KOPT-K1 (cell line): ENCODE measurements around the gene CHIT1.

Source experiments
- H3K27ac ChIP-seq: fragments of 200-600 bp; sonication (generic); 2 replicates; pipeline ENCODE4 v1.5.1; 2016; ENCODE audit warnings: antibody characterized with exemption, mild to moderate bottlenecking, low read depth, low read length; ENCODE audit not compliant: poor library complexity, severe bottlenecking
- H3K36me3 ChIP-seq: fragments of 200-600 bp; sonication (generic); 2 replicates; pipeline ENCODE4 v1.5.1; 2017; ENCODE audit warnings: antibody characterized with exemption, mild to moderate bottlenecking, low read length, moderate library complexity; ENCODE audit not compliant: insufficient read depth
- H3K9me3 ChIP-seq: fragments of 200-600 bp; sonication (generic); 2 replicates; pipeline ENCODE4 v1.5.1; 2017; ENCODE audit warnings: antibody characterized with exemption, low read length, mild to moderate bottlenecking; ENCODE audit not compliant: insufficient read depth, poor library complexity, severe bottlenecking

CHIT1 gene

DNA sequence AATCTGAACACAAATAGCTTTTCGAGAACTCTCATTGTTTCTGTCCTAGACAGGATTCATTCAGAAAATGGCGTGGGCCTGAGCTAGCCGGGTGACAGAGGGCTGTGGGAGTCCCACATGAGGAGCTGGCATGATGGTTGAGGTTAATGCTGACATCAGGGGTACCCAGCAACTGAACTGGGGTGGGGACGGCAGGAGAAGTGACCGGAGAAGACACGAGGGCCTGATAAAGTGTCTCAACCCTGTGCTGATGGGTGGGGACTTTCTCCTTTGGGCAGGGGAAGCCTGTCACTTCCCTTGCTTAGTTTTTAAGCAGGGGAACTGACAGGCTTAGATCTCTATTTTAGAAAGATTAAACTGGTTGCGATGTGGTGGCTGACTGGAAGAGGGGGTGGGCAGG lies 14.6 kb downstream of the CHIT1 start:
- no peaks in the 10 kb centered on the region for H3K36me3 ChIP-seq
- no peaks in the 10 kb centered on the region for H3K9me3 ChIP-seq
- H3K27ac ChIP-seq = no peak overlapping the region

DNA sequence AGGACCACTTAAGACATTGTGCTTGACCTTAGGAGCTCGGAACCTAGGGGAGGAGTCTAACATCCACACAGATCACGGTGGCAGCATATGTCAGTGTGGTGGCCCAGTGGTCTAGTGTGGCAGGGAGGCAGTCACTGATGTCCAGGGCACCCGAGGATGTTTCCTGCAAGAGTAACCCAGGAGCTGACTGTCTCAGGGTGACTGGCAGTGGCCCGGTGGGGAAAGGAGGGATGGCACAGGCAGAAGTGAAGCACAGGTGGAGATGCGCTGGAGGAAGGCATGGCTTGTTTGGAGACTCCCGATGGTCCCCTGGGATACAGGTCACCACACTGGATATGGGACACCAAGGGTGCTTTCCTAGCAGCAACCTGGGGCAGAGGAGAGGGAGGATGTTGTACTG lies 16.3 kb downstream of the CHIT1 start:
- Histone ChIP-seq H3K36me3 (no peaks in the 10 kb centered on the region), H3K9me3 (no peaks in the 10 kb centered on the region), H3K27ac (no peak overlapping the region)

DNA sequence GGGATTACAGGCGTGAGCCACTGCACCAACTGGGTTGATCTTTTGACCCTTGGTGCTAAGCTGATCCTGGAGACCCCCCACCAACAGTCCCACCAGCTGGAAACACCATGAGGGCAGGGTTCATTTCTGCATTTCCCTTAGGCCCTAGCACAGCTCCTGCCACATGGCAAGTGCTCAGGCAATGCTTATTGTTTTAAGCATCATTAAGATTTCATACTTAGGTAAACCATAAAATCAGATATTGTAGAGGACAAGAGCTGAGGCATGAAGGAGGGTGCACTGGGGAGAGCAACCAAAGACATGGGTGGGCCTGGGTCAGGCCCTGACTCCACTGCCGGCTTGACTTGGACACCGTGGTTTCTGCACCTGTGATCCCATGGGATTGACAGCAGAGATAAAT lies 17.7 kb downstream of the CHIT1 start:
- Histone ChIP-seq H3K36me3 (no peaks in the 10 kb centered on the region), H3K9me3 (no peaks in the 10 kb centered on the region), H3K27ac (no peak overlapping the region)

DNA sequence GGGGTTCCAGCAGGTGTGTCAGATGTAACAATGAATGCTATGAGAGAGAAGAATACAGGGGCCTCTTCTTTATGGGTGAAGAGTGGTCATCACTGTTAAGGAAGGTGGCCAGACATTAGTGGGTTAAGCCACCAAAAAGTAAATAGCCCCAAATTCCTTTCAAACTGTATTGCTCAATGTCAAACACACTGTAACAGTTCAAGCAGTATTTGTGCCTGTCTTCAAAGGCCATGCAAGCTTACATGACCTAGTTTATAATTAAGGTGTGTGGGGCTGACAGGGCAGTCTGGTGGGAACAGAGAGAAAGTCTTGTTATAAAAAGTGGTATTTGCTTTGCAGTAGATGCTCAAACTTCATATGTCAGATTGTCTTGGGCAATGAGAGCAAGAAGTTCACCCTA lies 18.5 kb downstream of the CHIT1 start:
- H3K27ac ChIP-seq = no peak overlapping the region
- H3K36me3 ChIP-seq = no peaks in the 10 kb centered on the region
- H3K9me3 ChIP-seq = no peaks in the 10 kb centered on the region

DNA sequence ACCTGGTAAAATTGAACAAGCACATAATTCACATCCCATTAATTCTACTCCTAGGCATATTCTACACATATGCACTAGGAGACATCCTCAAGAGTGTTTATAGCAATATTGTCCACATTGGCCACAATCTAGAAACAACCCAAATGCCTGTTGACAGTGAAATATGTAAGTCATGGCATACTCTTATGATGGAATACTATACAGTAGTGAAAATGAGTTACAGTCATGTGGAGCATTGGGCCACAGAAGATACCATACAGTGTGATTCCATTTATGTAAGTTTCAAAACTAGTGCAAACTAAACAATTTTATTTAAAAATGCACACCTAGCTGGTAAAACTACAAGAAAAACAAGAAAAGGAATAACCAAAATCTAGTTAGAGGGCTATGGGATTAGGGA lies 19.1 kb downstream of the CHIT1 start:
- Histone ChIP-seq H3K36me3 (no peaks in the 10 kb centered on the region), H3K9me3 (no peaks in the 10 kb centered on the region), H3K27ac (no peak overlapping the region)

DNA sequence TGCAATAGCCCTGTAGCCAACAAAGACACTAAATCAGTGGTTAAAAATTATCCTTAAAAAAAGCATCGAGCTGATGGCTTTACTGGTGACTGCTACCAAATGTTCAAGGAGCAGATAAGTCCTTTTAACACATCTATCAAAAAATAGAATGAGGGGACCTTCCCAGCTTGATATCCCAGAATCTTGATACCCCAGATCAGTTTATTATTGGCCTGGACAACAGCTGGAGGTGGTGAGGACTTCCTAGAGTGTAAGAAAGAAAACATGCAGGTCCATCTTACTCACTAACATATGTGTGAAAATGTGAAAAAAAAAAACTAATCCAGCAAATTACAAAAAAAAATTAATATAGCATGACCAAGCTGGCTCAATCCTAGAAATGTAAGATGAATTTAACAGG lies 21.3 kb downstream of the CHIT1 start:
- Histone ChIP-seq H3K36me3 (no peaks in the 10 kb centered on the region), H3K9me3 (no peaks in the 10 kb centered on the region), H3K27ac (no peak overlapping the region)

DNA sequence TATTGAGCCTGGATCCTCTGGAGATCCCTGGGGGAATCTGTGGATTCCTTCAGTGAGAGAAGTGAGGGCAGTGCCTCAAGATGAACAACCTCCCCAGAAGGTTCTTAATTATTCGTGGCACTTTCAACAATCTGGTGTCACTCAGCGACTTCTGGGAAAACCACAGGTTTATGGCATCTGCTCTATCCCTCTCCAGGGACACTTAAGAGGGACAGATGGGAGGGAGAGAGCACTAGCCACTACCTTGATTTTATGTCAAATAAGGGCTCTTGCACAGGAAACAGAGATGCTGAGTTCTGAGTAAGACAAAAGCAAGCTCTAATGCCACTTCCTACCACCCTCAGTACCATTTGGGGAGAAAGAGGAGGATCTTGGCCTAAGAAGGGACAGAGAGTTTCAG lies 21.7 kb downstream of the CHIT1 start:
- Histone ChIP-seq H3K36me3 (no peaks in the 10 kb centered on the region), H3K9me3 (no peaks in the 10 kb centered on the region), H3K27ac (no peak overlapping the region)

DNA sequence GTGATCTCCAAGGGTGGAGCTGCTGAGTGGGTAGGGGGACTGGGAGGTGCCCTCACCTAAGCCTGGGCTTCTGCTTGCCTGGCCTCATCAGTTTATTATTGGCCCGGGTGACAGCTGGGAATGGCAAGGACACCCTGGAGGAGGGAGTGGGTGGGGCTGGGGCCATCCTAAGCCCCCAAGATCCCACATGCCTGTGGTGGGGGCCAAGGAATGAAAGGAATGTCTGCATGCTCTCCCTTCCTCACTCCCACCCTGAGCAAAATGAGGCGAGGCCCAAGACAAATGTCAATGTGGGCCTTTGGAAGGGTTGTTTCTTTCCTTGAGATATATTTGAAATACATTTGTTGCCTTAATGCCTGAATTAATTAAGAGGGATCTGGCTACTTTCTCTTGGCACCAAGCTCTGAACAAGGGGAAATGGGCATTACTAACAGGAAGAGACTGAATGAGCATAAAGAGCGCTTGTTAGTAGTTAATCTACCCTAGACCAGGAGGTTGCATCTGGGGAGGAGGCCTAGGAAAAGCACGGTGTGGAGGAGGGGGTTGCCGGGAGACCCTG lies 23.3 kb downstream of the CHIT1 start:
- no peak overlapping the region for H3K27ac ChIP-seq
- H3K9me3 ChIP-seq = no peaks in the 10 kb centered on the region
- H3K36me3 ChIP-seq = no peaks in the 10 kb centered on the region

DNA sequence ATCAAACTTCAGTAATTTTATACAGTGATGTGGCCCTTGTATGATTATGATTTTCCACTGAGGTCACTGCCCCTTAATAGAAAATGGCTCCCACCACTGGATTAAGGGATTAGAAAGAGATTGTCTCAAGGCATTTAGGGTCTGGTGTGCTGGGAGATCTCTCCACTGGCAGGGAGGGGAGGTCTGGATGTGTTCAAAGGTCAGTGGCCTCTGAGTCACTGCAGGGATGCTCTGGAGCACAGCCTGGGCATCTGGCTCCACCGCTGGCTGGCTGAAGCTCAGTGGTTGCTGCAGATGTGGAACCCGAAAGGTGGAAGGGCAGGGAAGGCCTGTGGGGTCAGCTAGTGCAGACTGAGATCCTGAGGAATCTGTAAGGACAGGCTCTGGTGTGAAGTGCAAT lies 24.7 kb downstream of the CHIT1 start:
- H3K27ac ChIP-seq = no peak overlapping the region
- H3K36me3 ChIP-seq = no peaks in the 10 kb centered on the region
- no peaks in the 10 kb centered on the region for H3K9me3 ChIP-seq

DNA sequence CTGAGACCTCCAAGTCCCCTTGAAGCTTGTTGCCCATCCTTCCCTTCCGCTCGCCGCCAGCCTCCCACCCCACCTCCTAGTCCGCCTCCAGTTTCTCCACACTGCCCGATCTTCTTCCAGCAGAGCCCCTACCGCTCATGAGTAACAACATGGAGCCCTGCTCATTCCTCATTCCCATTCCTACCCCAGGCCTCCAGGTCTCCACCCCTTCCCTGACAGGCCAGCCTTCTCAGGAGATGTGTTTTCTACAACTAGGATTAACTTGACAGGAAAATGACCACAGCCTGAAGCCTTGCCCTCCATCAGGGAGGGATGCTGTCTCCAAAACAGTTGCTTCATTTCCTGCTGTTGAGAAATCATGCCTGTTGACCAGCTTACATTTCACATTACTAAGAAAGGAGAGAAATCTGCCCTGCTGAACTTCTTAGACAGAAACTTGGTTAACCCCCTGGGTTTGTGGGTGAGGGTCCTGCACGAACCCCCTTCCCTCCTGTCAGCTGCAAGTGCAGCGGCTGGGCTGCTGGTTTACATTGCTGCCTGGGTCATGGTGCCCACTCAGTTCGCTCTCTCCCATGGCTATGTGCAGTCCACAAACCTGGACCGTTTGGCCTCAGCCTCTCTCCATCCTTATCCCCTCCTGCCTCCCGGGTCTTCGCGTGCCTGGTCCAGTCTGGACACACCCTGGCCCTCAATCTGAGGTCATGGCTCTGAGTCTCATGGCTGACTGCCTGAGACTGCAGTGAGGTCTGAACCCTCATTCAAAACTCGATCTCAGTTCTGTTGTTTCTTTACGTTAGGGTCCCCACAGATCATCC lies 26.8 kb downstream of the CHIT1 start:
- Histone ChIP-seq H3K27ac (no peak overlapping the region), H3K36me3 (no peaks in the 10 kb centered on the region), H3K9me3 (no peaks in the 10 kb centered on the region)

DNA sequence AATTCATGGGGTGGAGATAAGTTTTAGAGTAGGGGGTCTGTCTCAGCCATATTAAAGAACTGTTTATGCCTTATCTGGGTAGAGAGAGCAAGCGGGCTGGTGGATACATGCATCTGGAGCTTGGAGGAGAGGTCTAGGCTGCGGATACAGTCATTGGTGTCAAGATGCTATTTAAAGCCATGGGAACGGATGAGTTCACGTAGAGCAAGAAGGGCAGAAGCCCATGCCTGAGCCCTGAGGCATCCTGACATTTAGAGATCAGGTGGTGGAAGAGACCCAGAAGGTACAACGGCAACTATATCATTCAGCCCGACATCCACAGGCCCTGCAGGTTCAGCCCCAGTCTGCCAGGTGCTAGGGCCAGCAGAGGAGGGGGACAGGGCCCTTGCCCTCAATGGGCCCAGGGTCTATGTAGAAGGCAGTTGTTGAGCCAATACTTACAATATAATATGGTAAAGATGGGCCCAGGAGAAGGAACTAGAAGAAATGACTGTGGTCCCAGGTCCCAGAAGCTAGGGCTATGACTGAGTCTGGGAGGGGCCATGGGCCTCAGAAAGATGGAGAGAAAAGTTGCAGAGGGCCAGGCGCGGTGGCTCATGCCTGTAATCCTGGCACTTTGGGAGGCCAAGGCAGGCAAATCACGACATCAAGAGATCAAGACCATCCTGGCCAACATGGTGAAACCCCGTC lies 27.8 kb downstream of the CHIT1 start:
- Histone ChIP-seq H3K27ac (no peak overlapping the region), H3K36me3 (no peaks in the 10 kb centered on the region), H3K9me3 (no peaks in the 10 kb centered on the region)

DNA sequence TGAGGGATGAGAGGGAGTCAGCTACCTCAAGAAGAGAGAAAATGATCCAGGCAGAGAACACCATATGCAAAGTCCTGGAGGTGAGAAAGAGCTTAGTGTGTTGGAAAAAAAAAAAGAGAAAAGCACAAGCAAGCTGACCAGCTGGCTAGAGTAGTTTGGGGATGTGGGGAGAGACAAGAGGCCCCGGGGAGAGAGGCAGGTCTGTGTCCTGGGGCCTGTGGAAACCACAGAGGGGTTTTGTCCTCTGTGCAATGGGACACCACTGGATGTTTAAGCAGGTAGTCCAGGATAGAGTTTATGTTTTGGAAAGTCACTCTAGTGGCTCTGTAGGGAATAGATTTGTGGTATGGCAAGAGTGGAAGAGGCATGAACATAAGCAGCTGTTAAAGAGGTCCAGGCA lies 28.6 kb downstream of the CHIT1 start:
- no peaks in the 10 kb centered on the region for H3K9me3 ChIP-seq
- no peaks in the 10 kb centered on the region for H3K36me3 ChIP-seq
- no peak overlapping the region for H3K27ac ChIP-seq

DNA sequence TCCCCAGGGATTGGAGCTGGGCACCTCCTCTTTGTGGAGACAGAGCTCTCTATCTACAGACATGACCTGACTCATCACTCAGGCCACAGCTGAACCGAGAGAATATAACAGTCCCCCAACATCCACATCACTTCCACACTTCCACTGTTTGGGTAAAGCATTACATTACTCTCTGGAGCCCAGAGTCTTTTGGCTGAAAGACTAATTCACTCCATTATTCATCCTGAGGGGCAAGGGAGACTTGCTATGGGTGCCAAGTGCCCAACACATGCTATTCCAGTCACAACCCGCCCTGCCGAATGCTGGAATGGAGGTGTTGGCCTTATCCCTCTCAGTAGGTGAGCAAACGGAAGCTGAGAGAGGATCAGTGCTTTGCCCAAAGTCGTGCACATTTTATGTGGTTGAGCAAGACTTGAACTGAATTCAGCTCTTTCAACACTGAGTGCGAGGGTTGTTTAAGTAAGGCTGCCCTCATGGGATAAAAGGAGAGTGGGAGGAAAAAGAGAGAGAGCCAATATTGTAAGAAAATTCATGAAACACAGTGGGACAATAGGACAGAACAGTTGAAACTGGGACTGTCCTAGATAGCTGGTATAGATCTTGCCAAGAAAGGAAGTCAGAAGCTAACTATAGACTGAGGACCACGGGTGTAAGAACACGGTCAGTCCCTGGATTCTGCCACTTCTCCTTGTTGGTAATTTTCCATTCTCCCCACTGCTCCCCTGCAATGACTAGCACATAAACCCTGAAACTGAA lies 29.5 kb downstream of the CHIT1 start:
- Histone ChIP-seq H3K36me3 (no peaks in the 10 kb centered on the region), H3K27ac (no peak overlapping the region), H3K9me3 (no peaks in the 10 kb centered on the region)

DNA sequence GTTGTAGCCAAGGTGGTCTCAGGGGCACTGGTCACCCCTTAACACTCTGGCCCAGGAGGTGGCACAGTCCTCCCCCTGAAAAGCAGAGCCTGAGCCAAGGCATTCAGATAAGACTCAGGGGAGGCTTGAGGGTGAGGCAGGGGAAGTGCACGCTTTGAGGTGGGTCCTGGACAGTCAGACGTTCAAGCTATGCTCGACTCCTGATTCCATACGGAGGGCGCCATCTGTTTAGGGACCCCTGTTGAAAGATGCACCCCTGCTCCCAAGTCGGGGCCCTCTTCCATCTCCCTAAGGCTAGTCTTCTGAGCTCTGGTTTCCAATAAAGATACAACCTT lies 30.0 kb downstream of the CHIT1 start:
- no peak overlapping the region for H3K27ac ChIP-seq

DNA sequence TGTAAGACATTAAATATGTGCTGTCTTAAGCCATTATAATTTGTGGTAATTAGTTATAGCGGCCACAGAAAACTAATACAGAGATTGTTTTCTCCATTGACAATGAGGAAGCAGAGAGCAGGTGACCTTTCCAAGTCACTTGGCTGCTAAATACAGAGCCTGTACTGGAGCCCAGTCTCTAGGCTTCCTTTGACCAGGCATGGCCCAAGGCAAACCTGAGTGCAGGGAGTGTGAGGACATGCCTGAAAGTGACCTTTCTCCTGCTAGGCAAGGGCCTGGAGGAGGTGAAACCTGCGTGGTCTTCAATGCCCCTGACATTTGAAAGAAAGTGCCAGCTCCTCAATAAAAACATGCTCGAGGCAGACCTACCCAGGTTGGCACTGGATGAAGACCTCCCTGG lies 30.5 kb downstream of the CHIT1 start:
- Histone ChIP-seq H3K36me3 (no peaks in the 10 kb centered on the region), H3K9me3 (no peaks in the 10 kb centered on the region), H3K27ac (no peak overlapping the region)

More for the DNA sequence above, 30.0 kb downstream of the CHIT1 start:
- H3K9me3 ChIP-seq = no peaks in the 10 kb centered on the region
- H3K36me3 ChIP-seq = no peaks in the 10 kb centered on the region
